Keratinocyte (primary cell): ENCODE data around the gene PDE1A. TPM values are rescaled to one million over a fixed set of nuclear protein-coding genes. Genes with fewer than 3 reads are reported as not detected.

Experiments
- DNase-seq: peaks from one replicate; pipeline ENCODE4 v3.0.0-alpha.2; 2011; ENCODE audit warnings: low read depth, missing footprints, low spot score
- FAIRE-seq: peaks from 2 replicates; lab custom pipeline; 2011; peaks lifted over from hg19 to GRCh38; lab: Jason Lieb, UNC
- H2AFZ ChIP-seq: 2 replicates; pipeline ENCODE4 v1.6.0; 2012; ENCODE audit warnings: low read length, control low read depth, inconsistent platforms; ENCODE audit not compliant: control insufficient read depth
- H3K27ac ChIP-seq: 2 replicates; pipeline ENCODE4 v1.5.1; 2011; ENCODE audit warnings: low read length; ENCODE audit not compliant: control insufficient read depth, insufficient read depth
- H3K27me3 ChIP-seq: 3 replicates; pipeline ENCODE4 v1.6.0; 2011; ENCODE audit warnings: low read length; ENCODE audit not compliant: control insufficient read depth, insufficient read depth; ENCODE audit errors: extremely low read depth
- H3K36me3 ChIP-seq, 2 experiments: 2 replicates in 1 of 2; 3 replicates in 1 of 2; pipeline ENCODE4 v1.5.1; 2011; ENCODE audit warnings: low read length in 2 of 2, mild to moderate bottlenecking in 1 of 2; ENCODE audit not compliant: control insufficient read depth in 2 of 2, insufficient read depth in 2 of 2; ENCODE audit errors: extremely low read depth in 1 of 2
- H3K4me1 ChIP-seq: 3 replicates; pipeline ENCODE4 v1.5.1; 2011; ENCODE audit warnings: low read length; ENCODE audit not compliant: control insufficient read depth, insufficient read depth; ENCODE audit errors: extremely low read depth
- H3K4me2 ChIP-seq: 3 replicates; pipeline ENCODE4 v1.6.0; 2011; ENCODE audit warnings: low read depth, low read length; ENCODE audit not compliant: control insufficient read depth, insufficient read depth; ENCODE audit errors: extremely low read depth
- H3K4me3 ChIP-seq, 3 experiments: fragments of 200-600 bp in 1 of 3; sonication (generic) in 1 of 3; 2 replicates in 2 of 3; 3 replicates in 1 of 3; pipeline ENCODE4 v1.5.1; 2011 to 2016; ENCODE audit warnings: low read length in 3 of 3, mild to moderate bottlenecking in 3 of 3, control low read depth in 2 of 3, inconsistent platforms in 1 of 3, low read depth in 1 of 3, mixed read lengths in 1 of 3, mixed run types in 1 of 3, moderate library complexity in 1 of 3; ENCODE audit not compliant: control insufficient read depth in 2 of 3, insufficient read depth in 2 of 3; ENCODE audit errors: extremely low read depth in 1 of 3
- H3K79me2 ChIP-seq: 2 replicates; pipeline ENCODE4 v1.6.0; 2012; ENCODE audit warnings: low read length; ENCODE audit not compliant: control insufficient read depth, insufficient read depth
- H3K9ac ChIP-seq: 3 replicates; pipeline ENCODE4 v1.6.0; 2011; ENCODE audit warnings: low read length; ENCODE audit not compliant: control insufficient read depth, insufficient read depth; ENCODE audit errors: extremely low read depth
- H3K9me1 ChIP-seq: 3 replicates; pipeline ENCODE4 v1.6.0; 2011; ENCODE audit warnings: low read length; ENCODE audit not compliant: control insufficient read depth, insufficient read depth; ENCODE audit errors: extremely low read depth
- H3K9me3 ChIP-seq: 2 replicates; pipeline ENCODE4 v1.5.1; 2012; ENCODE audit warnings: low read depth, low read length; ENCODE audit not compliant: control insufficient read depth
- H4K20me1 ChIP-seq: 3 replicates; pipeline ENCODE4 v1.6.0; 2011; ENCODE audit warnings: low read length; ENCODE audit not compliant: control insufficient read depth, insufficient read depth; ENCODE audit errors: extremely low read depth
- EZH2 ChIP-seq: IDR thresholded peaks from one replicate; pipeline ENCODE4 v1.6.1; 2012; ENCODE audit warnings: inconsistent platforms, mild to moderate bottlenecking, low read length, moderate library complexity
- dilution Hi-C: fragments of 300-500 bp; cut with MboI; formaldehyde crosslinking; loops from one replicate; pipeline ENCODE4 v1.7.0; 2020; ENCODE audit warnings: low sequenced_read_pairs; ENCODE audit not compliant: extremely low pct_ligation_motif_present
- polyA plus RNA-seq, 5 experiments: library from polyadenylated mRNA; depleted of rRNA in 3 of 5; stranded (reverse) in 3 of 5; stranded (forward) in 1 of 5; unstranded in 1 of 5; fragments of >200 nt; gene quantifications; 1 replicate in 1 of 5; 2 replicates in 3 of 5; 3 replicates in 1 of 5; pipeline versions ENCODE4 v1.2.1 to v1.2.3, GENCODE V29; 2011 to 2012; ENCODE audit warnings: missing spikeins in 2 of 5, low read depth in 1 of 5, low replicate concordance in 1 of 5
- TF ChIP-seq, protein P1 (sequence below), 3 experiments: IDR thresholded peaks in 1 of 3; conservative IDR thresholded peaks in 1 of 3; optimal IDR thresholded peaks in 1 of 3; 2 replicates in 2 of 3; 3 replicates in 1 of 3; pipeline versions ENCODE3 to v1.5.1; 2011; ENCODE audit warnings: low read length in 3 of 3, mild to moderate bottlenecking in 3 of 3, moderate library complexity in 2 of 3, control low read depth in 1 of 3, inconsistent platforms in 1 of 3; ENCODE audit not compliant: insufficient read depth in 2 of 3; ENCODE audit errors: extremely low read depth in 1 of 3

Gene PDE1A
- polyA plus RNA-seq, 1 donor (not counting 4 experiments of a cell fraction or from before 2014, with no cell fraction given): 0.10 TPM

DNA sequence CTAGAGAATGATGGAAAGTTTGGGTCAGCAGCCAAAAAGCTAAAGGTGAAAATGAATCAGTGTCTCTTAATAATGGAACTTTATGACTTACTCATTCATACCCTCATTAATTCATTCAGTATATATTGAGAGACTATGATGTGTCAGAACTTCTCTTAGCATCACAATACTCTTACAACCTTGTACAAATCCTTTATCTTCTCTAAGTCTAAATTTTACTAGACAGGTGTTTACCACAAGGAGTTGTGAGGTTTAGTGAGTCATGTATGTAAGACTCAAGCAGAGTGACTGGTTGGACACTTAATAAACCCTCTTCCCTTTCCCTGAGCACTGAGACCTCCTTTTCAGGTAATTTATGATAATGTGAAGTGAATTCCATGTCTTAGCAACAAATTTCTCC is 311.6 kb downstream of the PDE1A start:
- no peak overlapping the region for H3K4me3 ChIP-seq
- no peak overlapping the region for H2AFZ ChIP-seq
- dilution Hi-C loops: no loop called here
- H3K79me2 ChIP-seq: no peaks in the 10 kb centered on the region
- H4K20me1 ChIP-seq: no peaks in the 10 kb centered on the region
- DNase-seq (no peak), FAIRE-seq (no peak)
- no peaks in the 10 kb centered on the region for H3K36me3 ChIP-seq
- H3K9me1 ChIP-seq: no peaks in the 10 kb centered on the region
- no peak overlapping the region for H3K27ac ChIP-seq
- H3K4me1 ChIP-seq: no peaks in the 10 kb centered on the region
- TF ChIP-seq EZH2: no peak
- TF ChIP-seq, protein P1, sequence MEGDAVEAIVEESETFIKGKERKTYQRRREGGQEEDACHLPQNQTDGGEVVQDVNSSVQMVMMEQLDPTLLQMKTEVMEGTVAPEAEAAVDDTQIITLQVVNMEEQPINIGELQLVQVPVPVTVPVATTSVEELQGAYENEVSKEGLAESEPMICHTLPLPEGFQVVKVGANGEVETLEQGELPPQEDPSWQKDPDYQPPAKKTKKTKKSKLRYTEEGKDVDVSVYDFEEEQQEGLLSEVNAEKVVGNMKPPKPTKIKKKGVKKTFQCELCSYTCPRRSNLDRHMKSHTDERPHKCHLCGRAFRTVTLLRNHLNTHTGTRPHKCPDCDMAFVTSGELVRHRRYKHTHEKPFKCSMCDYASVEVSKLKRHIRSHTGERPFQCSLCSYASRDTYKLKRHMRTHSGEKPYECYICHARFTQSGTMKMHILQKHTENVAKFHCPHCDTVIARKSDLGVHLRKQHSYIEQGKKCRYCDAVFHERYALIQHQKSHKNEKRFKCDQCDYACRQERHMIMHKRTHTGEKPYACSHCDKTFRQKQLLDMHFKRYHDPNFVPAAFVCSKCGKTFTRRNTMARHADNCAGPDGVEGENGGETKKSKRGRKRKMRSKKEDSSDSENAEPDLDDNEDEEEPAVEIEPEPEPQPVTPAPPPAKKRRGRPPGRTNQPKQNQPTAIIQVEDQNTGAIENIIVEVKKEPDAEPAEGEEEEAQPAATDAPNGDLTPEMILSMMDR (optimal IDR thresholded peaks at IDR 0.05 in 1 of 3, IDR thresholded peaks at IDR 0.05 in 1 of 3, conservative IDR thresholded peaks at IDR 0.05 in 1 of 3; ENCODE audit: extremely low read depth in 1 of 3, insufficient read depth in 2 of 3, low read length in 3 of 3): no peak
- H3K4me2 ChIP-seq: no peak overlapping the region
- no peaks in the 10 kb centered on the region for H3K27me3 ChIP-seq
- H3K9ac ChIP-seq: no peak overlapping the region
- no peaks in the 10 kb centered on the region for H3K9me3 ChIP-seq

DNA sequence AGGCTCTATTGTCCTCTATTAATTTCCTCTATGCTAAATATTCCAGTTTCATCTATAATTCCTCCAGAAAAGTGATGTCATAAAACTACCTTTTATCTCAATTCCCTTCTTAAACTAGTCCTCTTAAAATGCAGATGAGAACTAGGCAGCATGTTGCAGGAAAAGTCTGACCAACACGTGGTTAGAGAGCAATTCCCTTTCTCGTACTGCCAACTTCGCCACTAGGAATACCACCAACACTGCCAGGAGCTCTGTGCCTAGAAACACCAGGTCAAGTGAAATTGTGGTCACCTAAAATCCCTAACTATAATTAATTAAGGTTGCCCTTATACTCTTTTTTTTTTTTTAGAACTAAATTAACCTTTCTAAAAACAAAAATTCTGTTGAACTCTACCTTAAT is 313.5 kb downstream of the PDE1A start:
- no peaks in the 10 kb centered on the region for H3K9me1 ChIP-seq
- no peaks in the 10 kb centered on the region for H3K36me3 ChIP-seq
- no peaks in the 10 kb centered on the region for H3K4me1 ChIP-seq
- no peak overlapping the region for H2AFZ ChIP-seq
- TF ChIP-seq, protein P1 (optimal IDR thresholded peaks at IDR 0.05 in 1 of 3, IDR thresholded peaks at IDR 0.05 in 1 of 3, conservative IDR thresholded peaks at IDR 0.05 in 1 of 3; ENCODE audit: extremely low read depth in 1 of 3, insufficient read depth in 2 of 3, low read length in 3 of 3): no peak
- TF ChIP-seq EZH2: no peak
- FAIRE-seq (no peak), DNase-seq (no peak)
- H3K9ac ChIP-seq: no peak overlapping the region
- H3K4me3 ChIP-seq: no peak overlapping the region
- dilution Hi-C loops: no loop called here
- no peaks in the 10 kb centered on the region for H4K20me1 ChIP-seq
- H3K79me2 ChIP-seq: no peaks in the 10 kb centered on the region
- no peaks in the 10 kb centered on the region for H3K9me3 ChIP-seq
- no peak overlapping the region for H3K27ac ChIP-seq
- H3K4me2 ChIP-seq: no peak overlapping the region
- no peaks in the 10 kb centered on the region for H3K27me3 ChIP-seq
